GM19395 (cell line): ENCODE data around the gene DYNLT2.

ENCODE experiments used
- ATAC-seq: cut with Tn5 transposase; IDR thresholded peaks from one replicate; pipeline ENCODE4 v1.9.1; 2021; ENCODE audit warnings: mild to moderate bottlenecking, moderate library complexity; ENCODE audit not compliant: unreplicated experiment

The DYNLT2 gene, protein sequence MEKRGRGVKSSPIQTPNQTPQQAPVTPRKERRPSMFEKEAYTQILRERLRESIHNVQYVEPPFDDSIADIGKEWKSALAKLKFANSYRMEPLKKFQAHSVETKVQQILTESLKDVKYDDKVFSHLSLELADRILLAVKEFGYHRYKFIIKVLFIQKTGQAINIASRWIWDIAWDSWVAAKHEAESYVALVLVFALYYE

DNA sequence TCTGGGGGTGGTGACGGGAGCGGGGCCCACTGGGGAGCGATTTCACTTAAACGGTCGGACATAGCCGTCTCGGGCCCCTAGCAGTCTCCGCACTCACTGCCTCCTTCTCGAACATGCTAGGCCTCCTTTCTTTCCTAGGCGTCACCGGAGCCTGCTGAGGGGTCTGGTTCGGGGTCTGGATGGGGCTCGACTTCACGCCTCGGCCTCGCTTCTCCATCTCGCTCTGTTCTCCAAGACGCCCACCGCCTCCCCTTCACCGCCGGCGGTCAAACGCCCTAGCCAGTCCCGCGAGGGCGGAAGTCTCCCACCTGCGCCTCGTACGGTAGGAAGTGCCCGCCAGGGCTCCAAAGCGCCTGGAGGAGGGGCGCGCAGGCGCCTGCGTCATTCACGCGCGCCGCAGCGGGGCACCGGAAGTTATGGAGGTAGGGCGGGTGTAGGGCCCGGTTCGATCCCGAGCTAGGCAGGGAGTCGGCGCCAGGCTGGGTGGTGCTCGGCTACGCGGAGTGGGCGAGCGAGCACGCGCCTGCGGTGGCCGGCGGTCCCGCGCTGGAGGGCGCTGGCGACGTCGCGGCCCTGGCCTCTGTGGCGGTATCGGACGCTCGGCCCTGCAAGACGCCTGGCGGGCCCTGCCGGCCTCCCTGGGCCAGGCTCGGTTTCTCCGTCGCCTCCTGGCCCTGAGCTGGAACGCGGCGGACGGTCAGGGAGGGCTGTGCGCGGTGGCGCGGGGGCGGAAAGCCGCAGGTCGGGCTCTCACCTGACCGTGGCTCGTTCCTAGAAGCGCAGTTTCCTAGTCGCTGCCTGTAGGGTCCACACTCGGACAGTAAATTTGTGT, at the start of gene DYNLT2, which contains the start of gene ERMARD:
TSS of gene DYNLT2 (minus strand) at position 331 of the 832 bp plus-strand sequence. CDS start at position 217, 114 bp downstream.
TSS of gene ERMARD (plus strand) at position 381 of the 832 bp plus-strand sequence. CDS start at position 417, 36 bp downstream.
- peak; percentile 96 for ATAC-seq

DNA sequence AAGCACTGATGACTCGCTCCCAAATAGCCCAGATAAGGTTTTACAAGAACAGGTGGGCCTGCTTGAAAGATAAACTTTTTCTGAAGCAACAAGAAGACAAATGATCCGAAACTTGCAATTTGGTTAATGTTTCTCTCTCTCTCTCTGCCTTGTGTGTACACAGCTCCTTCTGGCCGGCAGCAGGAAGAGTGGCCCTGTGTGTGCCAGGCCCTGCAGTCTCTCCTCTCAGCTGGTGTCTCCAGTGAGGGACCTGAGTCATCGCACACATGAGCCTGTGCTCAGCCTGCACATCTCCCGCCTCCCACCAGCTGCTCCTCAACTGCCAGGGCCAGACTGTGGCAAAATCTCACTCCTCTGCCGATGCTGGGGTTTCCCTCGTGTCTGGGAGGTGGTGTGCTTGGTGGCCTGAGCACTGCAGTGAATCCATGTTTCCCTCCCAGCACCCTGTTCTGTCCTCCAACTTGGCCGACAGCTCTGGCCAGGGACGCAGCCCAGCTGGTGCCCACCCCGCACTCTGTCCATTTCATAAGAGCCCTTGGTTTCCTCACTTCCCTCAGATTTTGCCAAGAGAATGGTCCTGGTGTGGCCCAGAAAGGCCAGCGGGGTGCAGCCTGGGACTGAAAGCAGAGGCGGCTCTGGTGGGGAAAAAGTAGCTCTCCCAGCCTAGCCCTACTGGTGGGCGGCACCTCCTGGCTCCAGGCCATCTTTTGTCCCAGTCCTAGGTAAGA, 49.5 kb upstream of the DYNLT2 start:
- peak; percentile 43 for ATAC-seq

DNA sequence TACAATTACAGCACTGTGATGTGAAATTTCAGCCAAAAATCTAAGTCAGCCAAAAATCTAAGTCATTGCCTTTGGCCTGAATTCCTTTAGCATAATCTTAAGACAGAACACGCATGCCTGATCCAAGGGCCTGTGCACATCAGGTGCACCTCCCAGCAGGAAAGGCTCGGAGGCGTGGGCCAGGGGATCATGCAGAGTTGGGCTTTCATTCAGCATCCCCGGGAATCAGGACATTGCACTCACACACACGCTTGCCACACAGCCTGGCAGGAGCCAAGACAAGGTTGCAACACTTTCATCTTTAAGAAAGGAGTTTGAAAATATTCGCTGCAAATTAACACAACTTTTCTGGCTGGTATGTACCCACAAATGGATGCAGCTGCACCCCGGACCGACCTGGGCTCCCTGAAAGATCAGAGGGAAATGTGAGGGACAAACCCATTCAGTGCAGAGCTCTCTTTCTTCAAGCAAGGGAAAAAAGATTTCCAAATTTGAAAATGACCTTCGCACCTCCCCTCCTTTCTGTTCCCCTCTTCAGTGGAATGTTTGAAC, 48.8 kb upstream of the DYNLT2 start:
- ATAC-seq = no peak

DNA sequence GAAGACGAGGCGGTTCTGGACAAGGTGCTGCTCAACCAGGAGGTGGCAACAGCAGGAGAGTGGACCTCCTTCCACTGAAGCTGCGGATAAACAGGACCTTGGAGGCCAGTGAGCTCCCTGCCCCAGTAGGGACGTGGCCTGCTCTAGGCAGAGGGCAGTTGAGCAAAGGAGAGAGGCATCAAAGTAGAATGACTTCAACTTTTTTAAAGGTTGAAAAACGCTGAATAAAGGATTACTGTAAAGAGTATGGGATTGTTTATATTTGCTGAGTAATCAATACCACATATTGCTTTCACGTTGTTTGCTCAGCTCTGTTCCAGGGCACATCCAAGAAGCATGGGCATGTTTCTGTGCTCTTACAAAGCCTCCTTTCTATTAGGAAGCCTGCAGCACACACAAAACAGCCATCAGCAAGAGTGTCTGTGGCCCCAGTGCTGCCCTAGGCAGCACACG, 48.1 kb upstream of the DYNLT2 start:
- ATAC-seq = no peak

DNA sequence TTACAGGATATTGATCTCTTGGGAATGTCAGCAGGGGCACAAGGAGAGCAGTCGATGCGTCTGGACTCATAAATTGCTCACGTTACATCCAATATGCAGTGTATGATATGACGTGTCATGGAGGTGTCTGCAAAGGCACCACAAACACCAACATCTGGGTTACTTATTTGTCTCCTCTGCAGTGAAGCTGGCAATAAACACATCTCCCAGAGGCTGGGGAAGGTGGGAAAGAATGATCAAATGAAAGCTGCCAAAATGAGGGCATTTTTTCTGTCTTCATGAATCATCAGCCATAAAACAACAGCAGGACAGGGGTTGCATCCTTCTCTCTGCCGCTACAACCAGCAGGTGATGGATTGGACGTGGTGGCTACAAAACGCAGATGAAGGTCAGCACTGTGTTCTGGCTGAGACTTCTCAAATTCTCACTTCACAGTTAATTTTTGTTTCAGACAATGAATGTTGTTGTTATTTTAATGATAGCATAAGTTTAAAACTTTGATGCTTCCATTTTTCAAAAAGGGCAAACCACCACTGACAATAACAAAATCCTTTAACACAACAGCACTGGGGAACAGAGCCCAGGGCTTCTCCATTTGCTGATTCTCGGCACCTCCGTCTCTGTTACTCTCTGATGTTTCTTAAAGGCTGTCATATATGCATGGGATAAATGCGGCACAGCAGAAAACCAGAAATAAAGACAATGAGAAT, 47.5 kb upstream of the DYNLT2 start:
- ATAC-seq = no peak

DNA sequence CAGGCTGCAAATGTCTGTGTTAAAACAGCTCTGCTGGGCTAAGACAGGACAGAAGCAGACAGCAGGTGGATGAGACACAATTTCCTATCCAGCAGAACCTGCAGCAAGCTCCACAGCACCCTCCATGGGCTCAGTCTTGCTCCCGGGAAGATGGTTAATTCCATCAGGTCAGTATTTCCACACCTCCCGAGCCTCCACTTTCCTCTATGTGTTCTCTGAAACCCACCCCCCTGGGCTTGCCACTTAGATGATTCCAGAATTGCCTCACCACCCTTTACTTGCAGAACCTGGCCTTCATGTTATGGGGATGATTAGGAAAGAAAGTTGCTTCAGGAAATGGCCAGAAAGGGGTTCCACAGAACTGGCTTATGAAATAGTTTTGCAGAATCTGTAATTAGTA, 43.8 kb upstream of the DYNLT2 start:
- no peak for ATAC-seq

DNA sequence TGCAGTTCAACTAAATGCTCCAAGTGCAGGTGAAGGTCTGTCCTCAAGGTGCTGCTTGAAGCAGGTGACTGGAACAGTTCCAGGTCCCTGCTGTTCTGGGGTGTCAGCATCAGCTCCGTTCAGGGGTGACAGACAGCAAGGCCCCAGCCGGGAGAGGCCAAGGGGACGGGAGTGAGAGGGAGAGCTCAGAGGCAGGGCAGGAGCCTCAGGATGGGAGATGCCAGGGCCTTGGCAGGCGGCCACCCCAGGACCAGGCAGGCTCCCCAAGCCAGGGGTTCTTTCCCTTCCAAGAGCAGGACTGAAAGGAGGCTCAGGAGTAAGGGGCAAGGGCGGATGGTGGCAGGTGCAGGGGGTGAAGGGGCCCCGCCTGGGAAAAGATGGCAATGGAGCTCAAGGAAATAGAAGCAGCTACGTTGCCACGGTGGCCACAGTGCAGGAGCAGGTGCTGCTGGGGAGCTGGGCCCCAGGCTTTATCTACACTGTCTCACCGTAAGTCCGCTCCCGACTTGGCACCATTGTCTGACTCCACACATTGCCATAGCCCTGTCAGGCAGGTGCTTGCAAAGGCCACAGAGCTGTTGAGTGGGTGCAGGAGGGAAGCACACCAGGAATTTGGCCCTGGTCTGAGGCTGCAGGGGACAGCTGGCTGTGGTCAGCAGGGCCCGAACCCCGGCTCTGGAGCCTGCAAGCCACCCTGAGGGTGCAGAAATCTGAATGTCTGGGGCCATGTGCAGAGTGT, 43.1 kb upstream of the DYNLT2 start:
- ATAC-seq = no peak

DNA sequence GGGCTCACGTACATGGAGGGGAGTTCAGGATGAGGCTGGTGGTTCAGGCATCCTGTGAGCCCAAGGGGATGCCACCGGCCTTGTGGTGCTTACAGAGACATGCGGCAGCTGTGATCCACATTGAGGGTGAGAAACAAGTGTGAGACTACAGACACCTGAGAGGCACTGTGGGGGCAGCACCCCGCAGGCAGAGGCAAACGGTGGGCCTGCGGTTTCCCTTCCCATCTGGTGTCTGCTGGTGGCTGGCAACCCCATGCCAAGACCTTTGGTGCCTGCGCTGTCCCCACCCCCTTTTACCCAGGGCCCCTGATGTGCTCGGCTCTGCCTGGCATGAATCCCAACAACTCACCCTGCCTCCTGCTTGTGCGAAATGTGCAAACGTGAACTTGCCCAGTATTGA, 42.0 kb upstream of the DYNLT2 start:
- no peak for ATAC-seq

DNA sequence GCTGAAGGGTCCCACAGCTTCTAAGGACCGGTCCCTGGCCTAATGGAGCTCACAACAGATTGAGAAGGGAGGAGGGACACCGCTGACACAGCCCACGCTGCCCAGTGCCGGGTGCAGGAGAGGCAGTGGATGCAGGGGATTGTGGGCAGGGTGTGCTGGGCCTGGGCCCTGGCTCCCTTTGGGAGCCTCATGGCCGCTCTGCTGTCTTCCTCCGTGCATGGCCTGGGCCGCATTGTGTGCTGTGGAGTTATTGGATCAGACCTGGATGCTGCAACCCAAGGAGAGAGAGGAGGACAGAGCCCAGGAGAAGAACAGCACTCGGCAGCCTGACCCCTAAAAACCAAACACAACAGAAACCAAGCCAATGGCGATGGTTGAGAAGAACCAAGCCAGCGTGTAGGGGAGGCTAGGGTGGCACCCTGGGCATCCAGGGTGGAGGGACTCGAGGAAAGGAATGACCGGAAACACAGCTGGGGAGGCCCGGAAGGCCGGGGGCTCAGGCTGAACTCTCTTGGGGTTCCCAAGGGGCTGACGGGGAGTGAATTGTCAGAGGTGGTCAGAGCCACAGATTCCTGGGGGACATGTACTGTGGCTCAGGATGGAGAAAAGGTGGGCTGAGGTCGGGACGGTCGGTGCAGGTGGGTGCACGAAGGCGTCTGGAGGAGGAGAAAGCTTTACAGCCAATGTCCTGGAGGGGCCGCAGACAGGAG, 41.1 kb upstream of the DYNLT2 start:
- no peak for ATAC-seq

DNA sequence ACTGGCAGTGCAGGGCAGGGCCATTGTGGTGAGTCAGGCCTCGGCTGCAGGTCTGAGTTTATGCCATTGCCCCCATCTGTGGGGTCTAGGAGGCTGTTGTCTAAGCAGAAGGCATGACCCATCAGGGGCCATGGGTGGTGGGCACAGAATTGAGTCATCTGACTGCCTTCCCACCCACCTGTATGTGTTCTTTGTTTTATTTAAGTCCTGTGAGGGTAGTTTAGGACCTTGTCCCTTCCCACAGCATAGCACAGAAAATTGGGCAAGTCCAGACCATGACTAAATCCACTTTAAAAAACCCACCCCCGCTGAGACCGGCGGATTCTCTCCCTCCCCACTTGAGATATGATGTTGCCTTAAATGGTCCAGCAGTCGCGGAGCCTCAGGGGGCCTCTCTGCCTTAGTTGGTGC, 40.4 kb upstream of the DYNLT2 start:
- ATAC-seq = no peak

DNA sequence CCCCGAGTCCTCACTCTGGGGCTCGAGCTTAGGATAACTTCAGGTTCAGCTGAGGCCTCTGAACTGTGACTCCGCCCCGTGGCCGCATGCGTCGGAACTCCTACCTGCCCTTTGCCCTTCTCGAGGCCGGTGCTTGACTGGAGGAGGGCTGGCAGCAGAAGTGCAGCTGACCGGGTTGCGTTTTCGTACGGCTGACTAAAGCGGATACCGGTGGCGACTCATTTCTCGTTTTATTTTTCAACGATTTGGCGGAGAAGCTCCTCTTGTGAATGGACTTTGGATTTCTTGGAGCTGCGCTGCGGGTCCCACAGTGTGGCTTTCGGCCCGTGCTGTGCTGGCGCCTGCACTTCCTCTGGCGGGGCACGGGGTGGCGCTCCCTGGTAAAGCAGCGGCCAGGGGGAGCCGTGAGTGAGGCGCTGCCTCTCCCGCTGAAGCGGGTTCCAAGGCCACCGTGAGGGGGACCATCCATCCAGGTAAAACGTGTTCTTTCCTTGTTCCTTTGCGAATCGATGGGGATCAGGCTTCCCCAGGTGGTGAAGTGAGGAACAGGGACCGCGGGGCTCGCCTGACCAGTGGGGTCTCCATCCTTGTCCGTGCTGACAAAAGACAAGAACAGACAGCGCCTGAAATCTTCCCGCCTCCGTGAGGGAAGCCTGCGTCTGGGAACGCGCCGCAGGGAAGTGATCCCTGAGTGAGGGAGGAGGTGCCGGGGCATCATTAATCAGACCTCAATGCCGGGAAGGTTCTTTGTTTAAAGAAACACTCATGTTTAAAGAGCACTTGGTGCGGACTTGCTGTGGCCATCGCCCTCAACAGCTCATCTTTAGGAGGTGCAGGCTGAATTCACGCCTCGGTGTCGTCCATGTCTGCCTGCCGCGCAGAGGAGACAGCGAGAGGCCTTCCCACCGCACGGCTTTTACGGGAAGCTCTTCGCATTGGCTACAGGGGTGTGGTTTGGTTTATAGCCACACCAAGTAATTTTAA, 38.9 kb upstream of the DYNLT2 start:
- peak; percentile 98 for ATAC-seq

DNA sequence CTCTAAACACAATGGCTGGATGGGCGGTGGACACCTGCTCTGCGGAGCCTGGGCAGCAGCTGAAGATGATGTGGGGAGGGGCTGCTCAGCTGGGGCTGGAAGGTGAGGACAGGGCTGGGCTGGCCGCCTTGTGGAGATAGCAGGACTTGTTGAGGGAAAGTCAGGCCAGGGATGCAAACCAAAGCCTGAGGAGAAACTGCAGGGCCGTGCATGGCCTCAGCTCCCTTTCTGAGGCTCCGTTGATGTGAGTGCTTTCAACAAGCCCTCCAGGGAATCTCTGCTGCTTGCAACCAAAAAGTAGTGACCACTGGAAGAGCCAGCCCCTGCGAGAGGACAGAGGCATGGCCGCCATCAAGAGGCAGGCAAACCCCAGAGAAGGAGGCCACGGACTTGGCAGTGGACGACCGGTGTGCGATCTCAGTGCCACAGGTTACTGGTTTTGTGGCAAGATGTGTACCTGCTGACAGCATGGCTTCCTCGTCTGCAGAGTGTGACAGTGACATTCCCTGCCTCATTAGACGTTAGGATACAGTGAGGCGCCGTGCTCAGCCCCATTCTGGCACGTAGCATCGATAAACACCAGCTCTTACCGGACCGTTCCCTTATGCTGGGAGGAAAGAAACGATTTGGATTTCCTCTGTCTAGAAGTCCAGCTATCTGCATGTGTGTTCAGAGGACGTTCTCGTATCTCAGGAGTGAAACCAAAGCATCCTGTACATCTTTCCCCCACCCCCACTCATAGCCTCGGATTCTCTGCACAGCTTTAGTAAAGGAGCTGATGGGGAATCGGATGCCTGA, 38.0 kb upstream of the DYNLT2 start:
- no peak for ATAC-seq

DNA sequence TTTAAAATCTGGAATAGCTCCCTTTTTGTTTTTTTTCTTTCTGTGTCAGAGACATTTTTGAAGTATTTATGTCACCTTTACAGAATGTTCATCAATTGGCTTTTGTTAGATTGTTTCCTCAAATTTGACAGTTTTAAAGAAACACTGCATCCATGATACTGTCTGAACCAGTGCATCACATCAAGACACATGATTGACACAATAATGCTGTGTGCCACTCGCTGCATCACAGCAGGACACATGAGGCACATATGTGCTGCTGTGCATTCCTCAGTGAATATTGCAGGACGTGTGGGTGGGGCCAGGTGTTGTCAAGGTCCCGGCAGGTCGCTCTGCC, 37.4 kb upstream of the DYNLT2 start:
- no peak for ATAC-seq

DNA sequence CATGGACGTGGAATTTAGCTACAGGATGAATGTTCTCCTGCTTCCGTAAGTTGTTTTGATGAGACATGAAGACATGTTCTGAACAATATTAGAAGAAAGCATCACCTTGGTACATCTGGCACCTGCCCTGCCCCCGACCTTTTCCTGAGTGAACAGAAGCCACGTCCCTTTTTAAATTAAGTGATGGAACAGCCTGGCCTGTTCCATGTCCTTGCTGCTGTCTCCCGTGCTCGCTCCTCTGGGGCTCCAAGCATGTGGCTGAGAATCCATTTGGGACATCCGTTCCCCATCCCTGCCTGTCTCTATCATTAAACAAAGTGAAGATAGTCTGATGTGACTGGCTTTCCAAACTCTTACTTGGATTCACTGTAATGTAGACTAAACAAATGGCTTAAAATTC, 36.4 kb upstream of the DYNLT2 start:
- ATAC-seq = no peak

DNA sequence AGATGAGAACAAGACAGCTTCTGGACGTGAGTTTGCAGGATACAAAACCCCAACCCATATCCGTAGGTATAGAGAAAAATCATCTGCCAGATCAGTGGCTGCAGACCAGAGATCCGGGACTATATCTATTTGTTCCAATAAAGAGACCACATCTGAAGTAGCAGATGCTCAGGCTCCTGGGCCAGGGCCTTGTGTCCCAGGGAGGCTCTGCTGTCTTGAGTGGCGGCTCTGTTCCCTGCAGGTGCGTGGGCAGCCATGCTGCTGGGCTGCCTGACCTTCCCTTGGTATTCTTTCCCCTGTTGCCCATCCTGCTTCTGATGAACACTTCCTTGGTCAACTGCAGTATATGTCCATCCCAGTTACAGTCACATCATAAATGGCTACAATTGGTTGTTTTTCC, 35.0 kb upstream of the DYNLT2 start:
- ATAC-seq = no peak

DNA sequence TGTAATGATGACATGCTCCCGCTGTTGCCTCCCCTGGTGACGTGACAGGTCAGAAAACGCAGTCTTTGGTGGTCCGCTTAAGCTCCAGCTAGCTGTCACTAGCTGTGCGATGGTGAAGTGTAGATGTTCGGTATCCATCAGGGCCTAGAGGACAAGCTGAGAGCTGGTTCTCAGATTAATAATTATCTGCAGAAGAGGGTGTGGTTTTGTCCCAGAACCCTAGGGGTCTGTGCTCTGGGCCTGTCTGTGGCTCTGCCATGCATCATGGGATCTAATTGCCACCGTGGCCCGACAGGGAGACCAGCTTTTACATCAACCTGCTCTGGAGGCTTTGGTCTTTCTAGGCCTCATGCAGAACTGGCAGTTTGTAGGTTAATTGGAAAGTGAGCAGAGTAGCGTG, 34.2 kb upstream of the DYNLT2 start:
- no peak for ATAC-seq

DNA sequence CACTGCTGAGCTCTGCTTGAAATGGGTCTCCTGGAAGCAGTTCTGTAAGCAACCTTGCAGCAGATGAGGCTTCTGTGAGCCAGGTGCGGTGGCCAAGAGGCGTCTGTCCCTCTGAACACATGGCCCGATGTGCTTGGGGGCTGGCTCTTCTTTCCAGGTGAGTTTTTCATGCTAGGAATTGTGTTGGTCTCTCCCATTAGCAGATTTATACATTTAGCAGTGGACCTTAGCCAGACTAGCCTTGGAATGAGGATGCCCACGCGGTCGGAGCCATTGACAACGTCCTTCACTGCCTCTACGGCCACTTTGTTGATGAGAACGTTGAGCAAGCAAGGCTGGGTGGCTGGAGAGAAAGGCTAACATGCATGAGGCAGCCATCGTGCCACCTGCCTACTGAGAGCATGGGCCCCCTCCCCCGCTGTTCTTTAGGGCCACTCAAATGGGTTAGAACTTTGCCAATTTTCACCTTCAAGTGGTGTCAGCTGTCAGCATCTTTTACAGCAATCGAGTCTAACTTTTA, 33.5 kb upstream of the DYNLT2 start:
- ATAC-seq = no peak
